Epithelial cell of esophagus (primary cell): ENCODE data around the gene PTPRN2.

Experiments used
- DNase-seq: peaks from one replicate; pipeline ENCODE4 v3.0.0; 2010; ENCODE audit warnings: low read depth
- H3K4me3 ChIP-seq: 2 replicates; pipeline ENCODE4 v1.5.1; 2011; ENCODE audit warnings: mild to moderate bottlenecking, low read length, control low read depth
- TF ChIP-seq, protein P1 (sequence below): IDR thresholded peaks from 2 replicates; pipeline ENCODE4 v1.5.1; 2011; ENCODE audit warnings: low read depth, mild to moderate bottlenecking, low read length, control low read depth, inconsistent platforms; ENCODE audit not compliant: insufficient read depth; ENCODE audit errors: missing control alignments

Gene PTPRN2

GRCh38 chr7:158475036-158475678, 112.5 kb downstream of the PTPRN2 start:
- TF ChIP-seq, protein P1, sequence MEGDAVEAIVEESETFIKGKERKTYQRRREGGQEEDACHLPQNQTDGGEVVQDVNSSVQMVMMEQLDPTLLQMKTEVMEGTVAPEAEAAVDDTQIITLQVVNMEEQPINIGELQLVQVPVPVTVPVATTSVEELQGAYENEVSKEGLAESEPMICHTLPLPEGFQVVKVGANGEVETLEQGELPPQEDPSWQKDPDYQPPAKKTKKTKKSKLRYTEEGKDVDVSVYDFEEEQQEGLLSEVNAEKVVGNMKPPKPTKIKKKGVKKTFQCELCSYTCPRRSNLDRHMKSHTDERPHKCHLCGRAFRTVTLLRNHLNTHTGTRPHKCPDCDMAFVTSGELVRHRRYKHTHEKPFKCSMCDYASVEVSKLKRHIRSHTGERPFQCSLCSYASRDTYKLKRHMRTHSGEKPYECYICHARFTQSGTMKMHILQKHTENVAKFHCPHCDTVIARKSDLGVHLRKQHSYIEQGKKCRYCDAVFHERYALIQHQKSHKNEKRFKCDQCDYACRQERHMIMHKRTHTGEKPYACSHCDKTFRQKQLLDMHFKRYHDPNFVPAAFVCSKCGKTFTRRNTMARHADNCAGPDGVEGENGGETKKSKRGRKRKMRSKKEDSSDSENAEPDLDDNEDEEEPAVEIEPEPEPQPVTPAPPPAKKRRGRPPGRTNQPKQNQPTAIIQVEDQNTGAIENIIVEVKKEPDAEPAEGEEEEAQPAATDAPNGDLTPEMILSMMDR = no peak
- no peak for DNase-seq
- no peak overlapping the region for H3K4me3 ChIP-seq

- H3K4me3 ChIP-seq = no peak overlapping the region
- TF ChIP-seq, protein P1 = no peak
- no peak for DNase-seq
These were observed 113.1 kb downstream of the PTPRN2 start for GRCh38 chr7:158474488-158474887.

GRCh38 chr7:158473946-158474345, 113.7 kb downstream of the PTPRN2 start:
- TF ChIP-seq, protein P1 = no peak
- no peak overlapping the region for H3K4me3 ChIP-seq
- no peak for DNase-seq

DNA sequence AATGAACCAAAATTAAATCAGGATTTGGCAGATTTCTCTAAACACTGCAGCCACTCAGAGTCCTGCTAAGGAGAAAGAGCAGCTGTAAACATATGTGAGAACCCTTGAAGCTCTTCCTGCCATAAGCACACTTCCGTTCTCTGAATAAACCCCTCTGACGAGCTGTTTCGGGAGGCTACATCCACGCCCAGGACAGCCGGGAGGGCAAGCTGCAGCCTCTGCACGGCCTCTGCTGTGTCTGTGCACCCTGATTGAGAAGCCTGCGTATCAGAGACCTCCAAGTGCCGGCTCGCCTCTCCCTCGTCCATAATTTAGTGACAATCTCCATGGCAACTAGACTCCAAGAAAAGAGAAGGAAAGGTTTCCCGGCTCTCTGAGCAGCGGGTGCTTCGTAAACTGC, 114.4 kb downstream of the PTPRN2 start:
- no peak for DNase-seq
- no peak overlapping the region for H3K4me3 ChIP-seq
- TF ChIP-seq, protein P1 = no peak

- DNase-seq = no peak
- H3K4me3 ChIP-seq = no peak overlapping the region
- TF ChIP-seq, protein P1 = no peak
These were observed 115.0 kb downstream of the PTPRN2 start for GRCh38 chr7:158472596-158472995.

DNA sequence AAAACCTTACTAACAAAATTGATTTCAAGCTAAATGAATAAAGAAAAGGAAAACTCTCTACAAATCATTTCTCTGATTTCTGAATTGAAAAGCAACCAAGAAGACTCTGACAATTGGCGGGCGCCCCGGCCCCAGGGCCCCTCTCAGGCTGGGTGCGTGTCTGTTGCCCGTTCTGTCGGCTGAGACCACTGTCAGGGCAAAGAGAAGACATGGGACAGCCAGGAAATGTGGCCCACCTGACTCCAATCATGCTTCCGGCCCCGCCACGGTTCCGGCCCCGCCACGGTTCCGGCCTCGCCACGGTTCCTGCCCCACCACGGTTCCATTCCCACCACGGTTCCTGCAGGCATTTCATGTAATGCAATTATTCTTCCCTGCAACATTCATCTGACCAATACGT, 115.9 kb downstream of the PTPRN2 start:
- no peak overlapping the region for H3K4me3 ChIP-seq
- no peak for DNase-seq
- TF ChIP-seq, protein P1 = no peak

- no peak overlapping the region for H3K4me3 ChIP-seq
- DNase-seq = no peak
- TF ChIP-seq, protein P1 = no peak
These were observed 117.3 kb downstream of the PTPRN2 start for GRCh38 chr7:158470336-158470735.
